ENCODE data around the gene GRIK5. TPM values are rescaled to one million over a fixed set of nuclear protein-coding genes. Genes with fewer than 3 reads are reported as not detected.
A peak's percentile ranks its signal among the peaks of the same experiment; 100 is the strongest.

Gene GRIK5
- total and polyA plus RNA-seq, 2 donors from 2014 or later = 8.9 to 16.2 TPM

DNA sequence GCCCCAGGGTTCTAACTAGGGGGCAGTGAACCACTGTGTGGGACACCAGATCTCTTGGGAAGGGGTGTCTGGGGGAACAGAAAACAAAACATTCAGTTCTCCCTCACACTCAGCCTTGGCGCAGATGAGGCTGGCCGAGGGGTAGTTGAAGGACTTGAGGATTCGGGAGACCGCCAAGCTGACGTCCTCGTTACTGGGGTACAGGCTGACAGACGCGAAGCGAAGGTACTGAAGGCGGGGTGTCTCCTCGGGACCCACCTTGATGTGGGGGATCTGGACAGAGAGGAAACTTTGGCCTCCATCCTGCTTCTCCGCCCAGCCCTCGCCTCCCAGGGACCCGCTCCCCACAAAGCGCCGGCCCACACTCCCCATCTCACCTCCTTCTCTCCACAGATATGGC lies 7.6 kb downstream of the GRIK5 start:
- Histone ChIP-seq H3K36me3 (ENCODE audit: control insufficient read depth in 2 of 3, insufficient read depth in 3 of 3, low read length in 3 of 3) (no peaks in the 10 kb centered on the region), H3K9ac (ENCODE audit: low read length in 3 of 3) (no peak overlapping the region), H3K27ac (ENCODE audit: low read depth in 2 of 2, low read length in 2 of 2) (no peak overlapping the region), H3K9me3 (ENCODE audit: control insufficient read depth in 2 of 3, insufficient read depth in 1 of 3, low read length in 3 of 3) (no peaks in the 10 kb centered on the region), H3K27me3 (ENCODE audit: control insufficient read depth, insufficient read depth, low read length) (no peaks in the 10 kb centered on the region), H3K4me1 (ENCODE audit: control insufficient read depth in 2 of 3, insufficient read depth in 2 of 3, low read depth in 1 of 3, low read length in 3 of 3) (no peaks in the 10 kb centered on the region), H3K4me3 (ENCODE audit: low read length in 3 of 3) (no peak overlapping the region)
- FAIRE-seq (no peak), DNase-seq (peak in 2 of 5 donors; percentile 21 to 55)
- TF ChIP-seq, protein P1, sequence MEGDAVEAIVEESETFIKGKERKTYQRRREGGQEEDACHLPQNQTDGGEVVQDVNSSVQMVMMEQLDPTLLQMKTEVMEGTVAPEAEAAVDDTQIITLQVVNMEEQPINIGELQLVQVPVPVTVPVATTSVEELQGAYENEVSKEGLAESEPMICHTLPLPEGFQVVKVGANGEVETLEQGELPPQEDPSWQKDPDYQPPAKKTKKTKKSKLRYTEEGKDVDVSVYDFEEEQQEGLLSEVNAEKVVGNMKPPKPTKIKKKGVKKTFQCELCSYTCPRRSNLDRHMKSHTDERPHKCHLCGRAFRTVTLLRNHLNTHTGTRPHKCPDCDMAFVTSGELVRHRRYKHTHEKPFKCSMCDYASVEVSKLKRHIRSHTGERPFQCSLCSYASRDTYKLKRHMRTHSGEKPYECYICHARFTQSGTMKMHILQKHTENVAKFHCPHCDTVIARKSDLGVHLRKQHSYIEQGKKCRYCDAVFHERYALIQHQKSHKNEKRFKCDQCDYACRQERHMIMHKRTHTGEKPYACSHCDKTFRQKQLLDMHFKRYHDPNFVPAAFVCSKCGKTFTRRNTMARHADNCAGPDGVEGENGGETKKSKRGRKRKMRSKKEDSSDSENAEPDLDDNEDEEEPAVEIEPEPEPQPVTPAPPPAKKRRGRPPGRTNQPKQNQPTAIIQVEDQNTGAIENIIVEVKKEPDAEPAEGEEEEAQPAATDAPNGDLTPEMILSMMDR (IDR thresholded peaks at IDR 0.05; ENCODE audit: borderline replicate concordance, extremely low read depth, insufficient read depth) = no peak
- intact Hi-C loops (cut with DNase I) = no loop called here

DNA sequence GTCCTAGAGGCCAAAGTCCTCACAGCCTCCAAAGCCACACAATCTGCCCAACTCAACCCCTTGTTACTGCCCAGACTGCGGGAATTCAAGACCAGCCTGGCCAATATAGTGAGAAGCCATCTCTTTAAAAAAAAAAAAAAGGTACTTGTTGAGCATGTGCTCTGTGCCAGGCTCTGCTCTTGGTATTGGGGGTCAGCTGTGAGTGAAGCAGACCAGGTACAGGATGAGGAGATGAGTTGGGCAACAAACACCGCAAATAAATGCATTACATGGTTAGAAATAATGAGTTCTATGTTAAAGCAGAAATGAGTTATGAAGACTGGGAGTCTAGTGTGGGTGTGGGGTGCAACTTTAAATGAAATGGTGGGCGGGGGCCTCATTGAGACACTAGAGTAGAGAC lies 9.9 kb downstream of the GRIK5 start:
- Histone ChIP-seq H3K9ac (ENCODE audit: low read length in 3 of 3) (no peak overlapping the region), H3K27me3 (ENCODE audit: control insufficient read depth, insufficient read depth, low read length) (no peaks in the 10 kb centered on the region), H3K36me3 (ENCODE audit: control insufficient read depth in 2 of 3, insufficient read depth in 3 of 3, low read length in 3 of 3) (no peaks in the 10 kb centered on the region), H3K4me3 (ENCODE audit: low read length in 3 of 3) (no peak overlapping the region), H3K9me3 (ENCODE audit: control insufficient read depth in 2 of 3, insufficient read depth in 1 of 3, low read length in 3 of 3) (no peaks in the 10 kb centered on the region), H3K27ac (ENCODE audit: low read depth in 2 of 2, low read length in 2 of 2) (no peak overlapping the region), H3K4me1 (ENCODE audit: control insufficient read depth in 2 of 3, insufficient read depth in 2 of 3, low read depth in 1 of 3, low read length in 3 of 3) (no peaks in the 10 kb centered on the region)
- DNase-seq (no peak), FAIRE-seq (no peak)
- intact Hi-C loops (cut with DNase I) = no loop called here
- TF ChIP-seq, protein P1 (IDR thresholded peaks at IDR 0.05; ENCODE audit: borderline replicate concordance, extremely low read depth, insufficient read depth) = no peak

DNA sequence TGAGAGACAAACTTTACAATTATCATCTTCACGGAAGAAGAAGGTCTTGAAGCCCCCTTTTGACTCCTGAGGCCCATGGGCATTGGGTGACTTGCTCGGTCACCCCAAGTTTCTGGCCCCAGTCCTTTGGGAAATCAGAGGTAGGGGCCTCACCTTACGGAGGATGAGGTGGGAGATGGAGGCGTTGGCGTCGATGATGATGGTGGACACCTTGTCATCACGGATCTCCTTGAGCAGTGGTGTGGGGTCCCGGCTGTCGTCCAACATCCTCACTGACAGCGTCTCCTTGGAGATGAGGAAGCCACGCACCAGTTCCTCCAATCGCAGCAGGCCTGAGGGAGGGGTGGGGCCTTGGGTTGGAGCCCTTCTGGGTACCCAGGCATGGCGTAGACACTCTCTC lies 10.8 kb downstream of the GRIK5 start:
- Histone ChIP-seq H3K9ac (ENCODE audit: low read length in 3 of 3) (no peak overlapping the region), H3K4me3 (ENCODE audit: low read length in 3 of 3) (no peak overlapping the region), H3K36me3 (ENCODE audit: control insufficient read depth in 2 of 3, insufficient read depth in 3 of 3, low read length in 3 of 3) (no peaks in the 10 kb centered on the region), H3K9me3 (ENCODE audit: control insufficient read depth in 2 of 3, insufficient read depth in 1 of 3, low read length in 3 of 3) (no peaks in the 10 kb centered on the region), H3K27me3 (ENCODE audit: control insufficient read depth, insufficient read depth, low read length) (no peaks in the 10 kb centered on the region), H3K27ac (ENCODE audit: low read depth in 2 of 2, low read length in 2 of 2) (no peak overlapping the region), H3K4me1 (ENCODE audit: control insufficient read depth in 2 of 3, insufficient read depth in 2 of 3, low read depth in 1 of 3, low read length in 3 of 3) (no peaks in the 10 kb centered on the region)
- FAIRE-seq = no peak
- peak in 1 of 5 donors; percentile 52 for DNase-seq
- intact Hi-C loops (cut with DNase I) = no loop called here
- TF ChIP-seq, protein P1 (IDR thresholded peaks at IDR 0.05; ENCODE audit: borderline replicate concordance, extremely low read depth, insufficient read depth) = no peak

DNA sequence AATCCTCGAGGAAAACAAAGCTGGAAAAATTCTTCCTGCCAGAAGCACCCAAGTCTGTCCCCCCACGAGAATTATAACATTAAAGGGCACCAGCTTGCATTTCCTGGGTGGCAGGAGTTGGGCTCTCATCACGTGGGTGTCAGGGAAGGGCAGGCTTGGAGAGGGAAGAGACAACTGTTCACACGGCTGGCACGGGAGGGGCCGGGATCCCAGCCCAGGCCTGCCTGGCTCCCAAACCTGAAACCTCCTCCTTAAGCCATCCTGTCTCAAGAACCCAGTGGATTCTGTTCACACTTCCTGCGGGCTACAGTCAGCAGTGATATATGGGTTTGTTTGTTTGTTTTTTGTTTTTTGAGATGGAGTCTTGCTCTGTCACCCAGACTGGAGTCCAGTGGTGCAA lies 12.2 kb downstream of the GRIK5 start:
- DNase-seq (no peak), FAIRE-seq (no peak)
- TF ChIP-seq, protein P1 (IDR thresholded peaks at IDR 0.05; ENCODE audit: borderline replicate concordance, extremely low read depth, insufficient read depth) = no peak
- intact Hi-C loops (cut with DNase I) = no loop called here
- Histone ChIP-seq H3K27me3 (ENCODE audit: control insufficient read depth, insufficient read depth, low read length) (no peaks in the 10 kb centered on the region), H3K4me1 (ENCODE audit: control insufficient read depth in 2 of 3, insufficient read depth in 2 of 3, low read depth in 1 of 3, low read length in 3 of 3) (no peaks in the 10 kb centered on the region), H3K36me3 (ENCODE audit: control insufficient read depth in 2 of 3, insufficient read depth in 3 of 3, low read length in 3 of 3) (no peaks in the 10 kb centered on the region), H3K9me3 (ENCODE audit: control insufficient read depth in 2 of 3, insufficient read depth in 1 of 3, low read length in 3 of 3) (no peaks in the 10 kb centered on the region), H3K27ac (ENCODE audit: low read depth in 2 of 2, low read length in 2 of 2) (no peak overlapping the region), H3K4me3 (ENCODE audit: low read length in 3 of 3) (no peak overlapping the region), H3K9ac (ENCODE audit: low read length in 3 of 3) (no peak overlapping the region)

Measured in kidney (tissue), 14 donors.